K562 (cell line): ENCODE data around the gene ZBTB38.

Source experiments
- ADNP ChIP-seq: fragments of 200-800 bp; sonication (Bioruptor generic); IDR thresholded peaks from 2 replicates; pipeline ENCODE4 v1.6.1; 2016; ENCODE audit warnings: missing genetic modification characterization, missing compliant biosample characterization
- CTCF ChIP-seq, 3 experiments: IDR thresholded peaks in 2 of 3; conservative IDR thresholded peaks in 1 of 3; 2 replicates each; pipeline ENCODE4 v1.5.1; 2011 to 2012; ENCODE audit warnings: low read length in 3 of 3, mild to moderate bottlenecking in 3 of 3, control low read depth in 2 of 3, improper control_type of control experiment in 1 of 3, inconsistent platforms in 1 of 3, low read depth in 1 of 3, mixed read lengths in 1 of 3, moderate library complexity in 1 of 3; ENCODE audit not compliant: insufficient read depth in 2 of 3
- EHMT2 ChIP-seq: fragments of 450-650 bp; IDR thresholded peaks from 2 replicates; pipeline ENCODE4 v1.6.1; 2018; ENCODE audit warnings: antibody characterized with exemption
- ETS1 ChIP-seq: conservative IDR thresholded peaks from 2 replicates; pipeline ENCODE4 v1.6.1; 2011; ENCODE audit warnings: low read depth, mild to moderate bottlenecking, low read length; ENCODE audit not compliant: control insufficient read depth
- EZH2 ChIP-seq: IDR thresholded peaks from 2 replicates; pipeline ENCODE4 v1.6.1; 2012; ENCODE audit warnings: low read depth, mild to moderate bottlenecking, inconsistent platforms, low read length, borderline replicate concordance
- FOXM1 ChIP-seq, 2 experiments: fragments of 450-650 bp in 1 of 2; sonication (generic) in 1 of 2; formaldehyde crosslinking in 1 of 2; IDR thresholded peaks; 2 replicates each; pipeline versions ENCODE4 v1.6.1 to v1.9.0; 2017 to 2022; ENCODE audit warnings: low read depth in 2 of 2, mild to moderate bottlenecking in 2 of 2, missing genetic modification reagents in 1 of 2, moderate library complexity in 1 of 2
- ID3 ChIP-seq, 2 experiments: fragments of 250-450 bp in 1 of 2; fragments of 450-650 bp in 1 of 2; sonication (Bioruptor Pico) in 1 of 2; IDR thresholded peaks; 2 replicates each; pipeline versions ENCODE4 v1.6.1 to v1.8.0; 2016 to 2021; ENCODE audit warnings: mild to moderate bottlenecking in 2 of 2, moderate library complexity in 2 of 2, missing compliant biosample characterization in 1 of 2, missing genetic modification characterization in 1 of 2
- JUN ChIP-seq, 2 experiments: sonication (generic) in 1 of 2; formaldehyde crosslinking in 1 of 2; IDR thresholded peaks; 2 replicates each; pipeline versions ENCODE4 v1.6.1 to v1.8.0; 2012 to 2022; ENCODE audit warnings: borderline replicate concordance in 2 of 2, mild to moderate bottlenecking in 2 of 2, improper control_type of control experiment in 1 of 2, low read depth in 1 of 2, low read length in 1 of 2, missing genetic modification reagents in 1 of 2
- MTA3 ChIP-seq: fragments of 450-650 bp; formaldehyde crosslinking; IDR thresholded peaks from 2 replicates; pipeline ENCODE4 v1.6.1; 2017; ENCODE audit warnings: mild to moderate bottlenecking, borderline replicate concordance
- PKNOX1 ChIP-seq: fragments of 450-650 bp; IDR thresholded peaks from 2 replicates; pipeline ENCODE4 v1.6.1; 2016
- SP1 ChIP-seq: sonication (generic); formaldehyde crosslinking; IDR thresholded peaks from 2 replicates; pipeline ENCODE4 v1.8.1; 2022; ENCODE audit warnings: mild to moderate bottlenecking, missing genetic modification reagents
- TBL1XR1 ChIP-seq, 2 experiments: IDR thresholded peaks; 2 replicates each; pipeline ENCODE4 v1.6.1; 2012; ENCODE audit warnings: improper control_type of control experiment in 2 of 2, low read length in 2 of 2, mild to moderate bottlenecking in 1 of 2
- ZBTB26 ChIP-seq: fragments of 450-650 bp; formaldehyde crosslinking; IDR thresholded peaks from 2 replicates; pipeline ENCODE4 v1.4.0; 2022; ENCODE audit warnings: missing genetic modification characterization
- ZNF174 ChIP-seq: fragments of 250-450 bp; sonication (Bioruptor Pico); IDR thresholded peaks from 2 replicates; pipeline ENCODE4 v1.4.0; 2020; ENCODE audit warnings: mild to moderate bottlenecking

- TF ChIP-seq PKNOX1 (no peak), SP1 (CRISPR knock-in tag) (no peak), ETS1 (no peak), EZH2 (no peak), ZNF174 (no peak), FOXM1 (IDR thresholded peaks at IDR 0.05; ENCODE audit: low read depth) (no peak), FOXM1 (CRISPR knock-in tag; IDR thresholded peaks at IDR 0.05; ENCODE audit: low read depth) (no peak), CTCF (IDR thresholded peaks at IDR 0.05 in 2 of 3, conservative IDR thresholded peaks at IDR 0.05 in 1 of 3; ENCODE audit: insufficient read depth in 2 of 3, low read depth in 1 of 3, low read length in 3 of 3) (no peak), JUN (IDR thresholded peaks at IDR 0.05; ENCODE audit: borderline replicate concordance, low read depth, low read length) (no peak), JUN (CRISPR knock-in tag; IDR thresholded peaks at IDR 0.05; ENCODE audit: borderline replicate concordance) (no peak), ADNP (tag) (no peak), EHMT2 (no peak), TBL1XR1 (IDR thresholded peaks at IDR 0.05; ENCODE audit: low read length in 2 of 2) (no peak), MTA3 (no peak), ID3 (CRISPR knock-in tag; IDR thresholded peaks at IDR 0.05) (no peak), ID3 (tag; IDR thresholded peaks at IDR 0.05) (no peak), ZBTB26 (CRISPR knock-in tag) (no peak)
Measured at GRCh38 chr3:141413391-141413790, 45.1 kb downstream of the ZBTB38 start.
